Activated CD4-positive, CD25-positive, alpha-beta regulatory T cell treated with anti-CD3 and anti-CD28 coated beads, Interleukin-2, amount 50 U/mL, for 16 hours (primary cell): ENCODE measurements around the gene PCDHA7.
"Not testable (repeated sequence)": the region's sequence is repeated elsewhere in the genome, so short reads cannot be mapped to it uniquely, and the experiment has no call there.

Source experiments
- DNase-seq: peaks from one replicate; pipeline ENCODE4 v3.0.0-alpha.2; 2020; ENCODE audit warnings: low read depth, low spot score

Gene PCDHA7, protein sequence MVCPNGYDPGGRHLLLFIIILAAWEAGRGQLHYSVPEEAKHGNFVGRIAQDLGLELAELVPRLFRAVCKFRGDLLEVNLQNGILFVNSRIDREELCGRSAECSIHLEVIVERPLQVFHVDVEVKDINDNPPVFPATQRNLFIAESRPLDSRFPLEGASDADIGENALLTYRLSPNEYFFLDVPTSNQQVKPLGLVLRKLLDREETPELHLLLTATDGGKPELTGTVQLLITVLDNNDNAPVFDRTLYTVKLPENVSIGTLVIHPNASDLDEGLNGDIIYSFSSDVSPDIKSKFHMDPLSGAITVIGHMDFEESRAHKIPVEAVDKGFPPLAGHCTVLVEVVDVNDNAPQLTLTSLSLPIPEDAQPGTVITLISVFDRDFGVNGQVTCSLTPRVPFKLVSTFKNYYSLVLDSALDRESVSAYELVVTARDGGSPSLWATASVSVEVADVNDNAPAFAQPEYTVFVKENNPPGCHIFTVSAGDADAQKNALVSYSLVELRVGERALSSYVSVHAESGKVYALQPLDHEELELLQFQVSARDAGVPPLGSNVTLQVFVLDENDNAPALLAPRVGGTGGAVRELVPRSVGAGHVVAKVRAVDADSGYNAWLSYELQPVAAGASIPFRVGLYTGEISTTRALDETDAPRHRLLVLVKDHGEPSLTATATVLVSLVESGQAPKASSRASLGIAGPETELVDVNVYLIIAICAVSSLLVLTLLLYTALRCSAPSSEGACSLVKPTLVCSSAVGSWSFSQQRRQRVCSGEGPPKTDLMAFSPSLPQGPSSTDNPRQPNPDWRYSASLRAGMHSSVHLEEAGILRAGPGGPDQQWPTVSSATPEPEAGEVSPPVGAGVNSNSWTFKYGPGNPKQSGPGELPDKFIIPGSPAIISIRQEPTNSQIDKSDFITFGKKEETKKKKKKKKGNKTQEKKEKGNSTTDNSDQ

DNA sequence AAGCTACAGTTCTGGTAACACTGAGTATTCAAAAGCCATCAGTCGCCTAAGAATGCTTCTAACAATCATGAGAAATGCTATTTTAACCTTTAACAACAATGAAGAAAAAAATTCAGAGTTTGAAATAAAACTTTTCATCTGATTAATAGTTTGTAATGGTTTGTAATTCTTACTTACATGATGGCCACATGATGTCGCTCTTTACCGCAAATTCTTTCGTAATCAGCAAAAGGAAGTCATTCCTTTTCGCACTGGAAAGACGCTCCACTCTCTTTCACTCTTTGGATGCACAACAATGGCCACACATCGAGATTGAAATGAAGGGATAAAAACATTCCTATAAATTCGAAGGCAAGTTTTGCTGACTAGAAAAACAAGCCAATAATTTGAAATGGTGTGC lies at the start of gene PCDHA7:
TSS of gene PCDHA7 (plus strand) at position 277 of the 400 bp plus-strand sequence. CDS start at position 392, 115 bp downstream.
- DNase-seq = no peak

DNA sequence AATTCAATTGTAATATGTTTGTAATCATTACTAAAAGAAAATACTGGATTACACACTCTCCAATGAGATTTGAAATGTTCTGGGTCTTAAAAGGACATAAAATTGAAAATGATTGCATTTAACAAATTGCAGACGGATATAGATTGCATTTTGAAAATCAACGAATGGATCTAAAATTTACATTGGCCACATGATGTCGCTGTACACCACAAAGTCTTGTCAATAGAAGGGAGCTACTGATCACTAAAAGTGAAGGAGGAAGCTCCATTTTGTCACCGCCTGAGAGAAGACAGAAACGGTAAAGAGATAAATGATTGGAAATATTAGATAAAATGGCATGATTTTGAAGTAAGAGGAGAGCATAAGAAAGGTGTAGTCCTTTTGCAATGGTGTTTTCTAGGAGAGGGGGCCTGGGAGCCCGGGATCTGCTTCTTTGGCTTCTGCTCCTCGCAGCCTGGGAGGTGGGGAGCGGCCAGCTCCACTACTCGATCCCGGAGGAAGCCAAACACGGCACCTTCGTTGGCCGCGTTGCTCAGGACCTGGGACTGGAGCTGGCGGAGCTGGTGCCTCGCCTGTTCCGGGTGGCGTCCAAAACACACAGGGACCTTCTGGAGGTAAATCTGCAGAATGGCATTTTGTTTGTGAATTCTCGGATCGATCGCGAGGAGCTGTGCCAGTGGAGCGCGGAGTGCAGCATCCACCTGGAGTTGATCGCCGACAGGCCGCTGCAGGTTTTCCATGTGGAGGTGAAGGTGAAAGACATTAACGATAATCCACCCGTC lies 48.0 kb upstream of the PCDHA7 start, which contains the start of gene PCDHA1:
TSS of gene PCDHA1 (plus strand) at position 236 of the 782 bp plus-strand sequence.
- no peak for DNase-seq

DNA sequence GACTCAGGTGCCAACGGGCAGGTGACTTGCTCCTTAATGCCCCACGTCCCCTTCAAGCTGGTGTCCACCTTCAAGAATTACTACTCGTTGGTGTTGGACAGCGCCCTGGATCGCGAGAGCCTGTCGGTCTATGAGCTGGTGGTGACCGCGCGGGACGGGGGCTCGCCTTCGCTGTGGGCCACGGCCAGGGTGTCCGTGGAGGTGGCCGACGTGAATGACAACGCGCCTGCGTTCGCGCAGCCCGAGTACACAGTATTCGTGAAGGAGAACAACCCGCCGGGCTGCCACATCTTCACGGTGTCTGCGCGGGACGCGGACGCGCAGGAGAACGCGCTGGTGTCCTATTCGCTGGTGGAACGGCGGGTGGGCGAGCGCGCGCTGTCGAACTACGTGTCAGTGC lies 46.6 kb upstream of the PCDHA7 start:
- not testable (repeated sequence) for DNase-seq

DNA sequence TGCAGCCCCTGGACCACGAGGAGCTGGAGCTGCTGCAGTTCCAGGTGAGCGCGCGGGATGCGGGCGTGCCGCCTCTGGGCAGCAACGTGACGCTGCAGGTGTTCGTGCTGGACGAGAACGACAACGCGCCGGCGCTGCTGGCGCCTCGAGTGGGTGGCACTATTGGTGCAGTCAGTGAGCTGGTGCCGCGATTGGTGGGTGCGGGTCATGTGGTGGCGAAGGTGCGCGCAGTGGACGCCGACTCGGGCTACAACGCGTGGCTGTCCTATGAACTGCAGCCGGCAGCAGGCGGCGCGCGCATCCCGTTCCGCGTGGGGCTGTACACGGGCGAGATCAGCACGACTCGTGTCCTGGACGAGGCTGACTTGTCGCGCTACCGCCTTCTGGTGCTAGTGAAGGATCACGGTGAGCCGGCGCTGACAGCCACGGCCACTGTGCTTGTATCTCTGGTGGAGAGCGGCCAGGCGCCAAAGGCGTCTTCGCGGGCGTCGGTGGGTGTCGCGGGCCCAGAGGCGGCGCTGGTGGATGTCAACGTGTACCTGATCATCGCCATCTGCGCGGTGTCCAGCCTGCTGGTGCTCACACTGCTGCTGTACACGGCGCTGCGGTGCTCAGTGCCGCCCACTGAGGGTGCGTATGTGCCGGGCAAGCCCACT lies 46.1 kb upstream of the PCDHA7 start:
- not testable (repeated sequence) for DNase-seq

DNA sequence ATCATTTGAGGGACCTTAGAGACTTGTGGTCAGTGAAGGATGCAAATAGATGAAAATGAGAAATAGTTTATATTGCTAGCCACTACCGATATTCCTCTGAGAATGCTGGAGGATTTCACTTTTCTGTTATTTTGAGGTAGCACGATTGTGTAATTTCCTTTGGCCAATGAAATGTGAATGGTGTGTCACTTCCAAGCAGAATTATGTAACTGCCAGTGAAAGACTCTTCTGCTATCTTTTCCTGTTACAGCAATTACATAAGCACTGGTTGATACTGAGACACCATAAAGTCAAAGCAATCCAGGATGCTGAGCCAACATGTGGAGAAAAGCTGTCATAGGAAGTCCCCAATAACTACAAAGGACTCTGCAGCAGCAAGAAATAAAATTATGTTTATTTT lies 43.0 kb upstream of the PCDHA7 start:
- no peak for DNase-seq

DNA sequence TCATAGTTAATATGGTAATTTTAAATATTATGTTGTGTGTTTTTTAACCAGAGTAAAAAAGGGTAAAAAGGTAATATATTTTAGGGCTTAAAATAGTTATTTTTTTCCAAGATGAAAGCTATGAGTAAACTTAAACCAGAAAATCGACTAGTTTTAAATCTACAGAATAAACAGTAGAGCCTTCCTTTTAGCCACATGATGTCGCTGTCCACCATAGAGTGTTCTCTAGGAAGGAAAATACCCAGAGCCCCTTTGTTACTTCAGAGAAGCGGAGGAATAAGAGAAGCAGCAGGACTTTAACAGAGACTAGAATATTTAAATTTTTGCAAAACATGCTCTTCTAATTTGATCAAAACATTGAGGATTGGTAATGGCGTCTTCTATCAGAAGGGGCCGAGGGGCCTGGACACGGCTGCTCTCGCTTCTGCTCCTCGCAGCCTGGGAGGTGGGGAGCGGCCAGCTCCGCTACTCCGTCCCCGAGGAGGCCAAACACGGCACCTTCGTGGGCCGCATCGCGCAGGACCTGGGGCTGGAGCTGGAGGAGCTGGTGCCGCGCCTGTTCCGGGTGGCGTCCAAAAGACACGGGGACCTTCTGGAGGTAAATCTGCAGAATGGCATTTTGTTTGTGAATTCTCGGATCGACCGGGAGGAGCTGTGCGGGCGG lies 39.3 kb upstream of the PCDHA7 start, which contains the start of gene PCDHA2:
TSS of gene PCDHA2 (plus strand) at position 258 of the 664 bp plus-strand sequence.
- DNase-seq = no peak

DNA sequence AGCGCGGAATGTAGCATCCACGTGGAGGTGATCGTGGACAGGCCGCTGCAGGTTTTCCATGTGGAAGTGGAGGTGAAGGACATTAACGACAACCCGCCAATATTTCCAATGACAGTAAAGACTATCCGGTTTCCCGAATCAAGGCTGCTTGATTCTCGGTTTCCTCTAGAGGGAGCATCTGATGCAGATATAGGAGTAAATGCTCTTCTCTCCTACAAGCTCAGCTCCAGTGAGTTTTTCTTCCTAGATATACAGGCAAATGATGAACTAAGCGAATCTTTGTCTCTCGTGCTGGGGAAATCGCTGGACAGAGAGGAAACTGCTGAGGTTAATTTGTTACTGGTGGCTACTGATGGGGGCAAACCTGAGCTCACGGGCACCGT lies 38.8 kb upstream of the PCDHA7 start:
- DNase-seq = no peak

DNA sequence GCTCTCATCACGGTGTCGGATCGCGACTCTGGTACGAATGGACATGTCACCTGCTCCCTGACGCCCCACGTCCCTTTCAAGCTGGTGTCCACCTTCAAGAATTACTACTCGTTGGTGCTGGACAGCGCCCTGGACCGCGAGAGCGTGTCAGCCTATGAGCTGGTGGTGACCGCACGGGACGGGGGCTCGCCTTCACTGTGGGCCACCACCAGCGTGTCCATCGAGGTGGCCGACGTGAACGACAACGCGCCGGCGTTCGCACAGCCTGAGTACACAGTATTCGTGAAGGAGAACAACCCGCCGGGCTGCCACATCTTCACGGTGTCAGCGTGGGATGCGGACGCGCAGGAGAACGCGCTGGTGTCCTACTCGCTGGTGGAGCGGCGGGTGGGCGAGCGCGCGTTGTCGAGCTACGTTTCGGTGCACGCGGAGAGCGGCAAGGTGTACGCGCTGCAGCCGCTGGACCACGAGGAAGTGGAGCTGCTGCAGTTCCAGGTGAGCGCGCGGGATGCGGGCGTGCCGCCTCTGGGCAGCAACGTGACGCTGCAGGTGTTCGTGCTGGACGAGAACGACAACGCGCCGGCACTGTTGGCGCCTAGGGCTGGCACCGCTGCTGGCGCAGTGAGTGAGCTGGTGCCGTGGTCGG lies 37.9 kb upstream of the PCDHA7 start:
- not testable (repeated sequence) for DNase-seq

DNA sequence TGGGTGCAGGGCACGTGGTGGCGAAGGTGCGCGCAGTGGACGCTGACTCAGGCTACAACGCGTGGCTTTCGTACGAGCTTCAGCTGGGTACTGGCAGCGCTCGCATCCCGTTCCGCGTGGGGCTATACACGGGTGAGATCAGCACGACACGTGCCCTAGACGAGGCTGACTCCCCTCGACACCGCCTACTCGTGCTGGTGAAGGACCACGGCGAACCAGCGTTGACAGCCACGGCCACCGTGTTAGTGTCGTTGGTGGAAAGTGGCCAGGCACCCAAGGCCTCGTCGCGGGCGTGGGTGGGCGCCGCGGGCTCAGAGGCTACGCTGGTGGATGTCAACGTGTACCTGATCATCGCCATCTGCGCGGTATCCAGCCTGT lies 37.4 kb upstream of the PCDHA7 start:
- no peak for DNase-seq

DNA sequence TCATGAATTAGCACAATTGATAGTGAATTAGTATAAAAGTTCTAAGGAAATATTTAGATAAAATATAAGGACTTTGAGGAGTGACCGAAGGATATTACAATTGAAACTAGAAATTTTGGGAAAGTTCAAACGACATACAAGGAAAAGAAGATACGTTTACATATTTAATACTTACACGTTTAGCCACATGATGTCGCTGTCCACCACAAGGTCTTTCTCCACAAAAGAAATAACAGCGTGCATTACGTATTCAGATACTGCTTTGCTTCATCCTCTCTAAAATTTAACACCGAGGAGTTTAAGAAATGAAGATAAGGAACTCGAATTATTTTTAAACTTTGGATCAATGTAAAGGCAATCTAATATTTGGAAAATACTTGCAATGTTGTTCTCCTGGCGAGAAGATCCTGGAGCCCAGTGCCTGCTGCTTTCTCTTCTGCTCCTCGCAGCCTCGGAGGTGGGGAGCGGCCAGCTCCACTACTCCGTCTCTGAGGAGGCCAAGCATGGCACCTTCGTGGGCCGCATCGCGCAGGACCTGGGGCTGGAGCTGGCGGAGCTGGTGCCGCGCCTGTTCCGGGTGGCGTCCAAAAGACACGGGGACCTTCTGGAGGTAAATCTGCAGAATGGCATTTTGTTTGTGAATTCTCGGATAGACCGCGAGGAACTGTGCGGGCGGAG lies 33.1 kb upstream of the PCDHA7 start, which contains the start of gene PCDHA3:
TSS of gene PCDHA3 (plus strand) at position 242 of the 678 bp plus-strand sequence.
- DNase-seq = no peak

DNA sequence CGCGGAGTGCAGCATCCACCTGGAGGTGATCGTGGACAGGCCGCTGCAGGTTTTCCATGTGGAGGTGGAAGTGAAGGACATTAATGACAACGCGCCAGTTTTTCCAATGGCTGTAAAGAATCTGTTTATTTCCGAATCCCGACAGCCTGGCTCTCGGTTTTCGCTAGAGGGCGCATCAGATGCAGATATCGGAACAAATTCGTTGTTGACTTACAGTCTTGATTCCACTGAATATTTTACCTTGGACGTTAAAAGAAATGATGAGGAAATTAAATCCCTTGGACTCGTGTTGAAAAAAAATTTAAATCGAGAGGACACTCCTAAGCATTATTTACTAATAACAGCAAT lies 32.6 kb upstream of the PCDHA7 start:
- DNase-seq = no peak

DNA sequence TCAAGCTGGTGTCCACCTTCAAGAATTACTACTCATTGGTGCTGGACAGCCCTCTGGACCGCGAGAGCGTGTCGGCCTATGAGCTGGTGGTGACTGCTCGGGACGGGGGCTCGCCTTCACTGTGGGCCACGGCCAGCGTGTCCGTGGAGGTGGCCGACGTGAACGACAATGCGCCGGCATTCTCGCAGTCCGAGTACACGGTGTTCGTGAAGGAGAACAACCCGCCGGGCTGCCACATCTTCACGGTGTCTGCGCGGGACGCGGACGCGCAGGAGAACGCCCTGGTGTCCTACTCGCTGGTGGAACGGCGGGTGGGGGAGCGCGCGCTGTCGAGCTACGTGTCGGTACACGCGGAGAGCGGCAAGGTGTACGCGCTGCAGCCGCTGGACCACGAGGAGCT lies 31.7 kb upstream of the PCDHA7 start:
- DNase-seq = not testable (repeated sequence)

DNA sequence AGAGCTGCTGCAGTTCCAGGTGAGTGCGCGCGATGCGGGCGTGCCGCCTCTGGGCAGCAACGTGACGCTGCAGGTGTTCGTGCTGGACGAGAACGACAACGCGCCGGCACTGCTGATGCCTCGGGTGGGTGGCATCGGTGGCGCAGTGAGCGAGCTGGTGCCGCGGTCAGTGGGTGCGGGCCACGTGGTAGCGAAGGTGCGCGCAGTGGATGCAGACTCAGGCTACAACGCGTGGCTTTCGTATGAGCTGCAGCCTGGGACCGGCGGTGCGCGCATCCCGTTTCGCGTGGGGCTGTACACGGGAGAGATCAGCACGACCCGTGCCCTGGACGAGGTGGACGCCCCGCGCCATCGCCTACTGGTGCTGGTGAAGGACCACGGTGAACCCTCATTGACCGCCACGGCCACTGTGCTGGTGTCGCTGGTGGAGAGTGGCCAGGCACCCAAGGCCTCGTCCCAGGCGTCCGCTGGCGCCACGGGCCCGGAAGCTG lies 31.2 kb upstream of the PCDHA7 start:
- DNase-seq = no peak

DNA sequence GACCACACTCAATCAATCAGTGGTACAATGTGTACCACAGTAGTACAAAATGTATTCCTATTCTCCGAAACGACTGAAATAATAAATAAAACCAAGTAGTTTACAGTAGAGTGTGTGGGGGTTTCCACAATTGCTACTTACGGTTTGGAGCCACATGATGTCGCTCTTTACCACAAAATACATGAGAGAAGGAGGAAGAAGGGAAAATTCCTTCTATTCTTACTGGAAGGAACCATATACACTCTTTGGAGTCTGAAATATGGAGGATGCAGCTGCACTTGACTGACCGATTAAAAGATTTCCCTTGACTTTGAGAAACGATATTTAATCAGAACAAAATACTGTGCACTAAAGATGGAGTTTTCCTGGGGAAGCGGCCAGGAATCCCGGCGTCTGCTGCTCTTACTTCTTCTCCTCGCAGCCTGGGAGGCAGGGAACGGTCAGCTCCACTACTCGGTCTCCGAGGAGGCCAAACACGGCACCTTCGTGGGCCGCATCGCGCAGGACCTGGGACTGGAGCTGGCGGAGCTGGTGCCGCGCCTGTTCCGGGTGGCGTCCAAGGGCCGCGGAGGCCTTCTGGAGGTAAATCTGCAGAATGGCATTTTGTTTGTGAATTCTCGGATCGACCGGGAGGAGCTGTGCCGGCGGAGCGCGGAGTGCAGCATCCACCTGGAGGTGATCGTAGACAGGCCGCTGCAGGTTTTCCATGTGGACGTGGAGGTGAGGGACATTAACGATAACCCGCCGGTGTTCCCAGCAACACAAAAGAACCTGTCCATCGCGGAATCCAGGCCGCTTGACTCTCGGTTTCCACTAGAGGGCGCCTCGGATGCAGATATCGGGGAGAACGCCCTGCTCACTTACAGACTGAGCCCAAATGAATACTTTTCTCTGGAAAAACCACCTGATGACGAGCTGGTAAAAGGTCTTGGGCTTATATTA lies 27.0 kb upstream of the PCDHA7 start, which contains the start of gene PCDHA4:
TSS of gene PCDHA4 (plus strand) at position 235 of the 942 bp plus-strand sequence.
- DNase-seq = no peak

DNA sequence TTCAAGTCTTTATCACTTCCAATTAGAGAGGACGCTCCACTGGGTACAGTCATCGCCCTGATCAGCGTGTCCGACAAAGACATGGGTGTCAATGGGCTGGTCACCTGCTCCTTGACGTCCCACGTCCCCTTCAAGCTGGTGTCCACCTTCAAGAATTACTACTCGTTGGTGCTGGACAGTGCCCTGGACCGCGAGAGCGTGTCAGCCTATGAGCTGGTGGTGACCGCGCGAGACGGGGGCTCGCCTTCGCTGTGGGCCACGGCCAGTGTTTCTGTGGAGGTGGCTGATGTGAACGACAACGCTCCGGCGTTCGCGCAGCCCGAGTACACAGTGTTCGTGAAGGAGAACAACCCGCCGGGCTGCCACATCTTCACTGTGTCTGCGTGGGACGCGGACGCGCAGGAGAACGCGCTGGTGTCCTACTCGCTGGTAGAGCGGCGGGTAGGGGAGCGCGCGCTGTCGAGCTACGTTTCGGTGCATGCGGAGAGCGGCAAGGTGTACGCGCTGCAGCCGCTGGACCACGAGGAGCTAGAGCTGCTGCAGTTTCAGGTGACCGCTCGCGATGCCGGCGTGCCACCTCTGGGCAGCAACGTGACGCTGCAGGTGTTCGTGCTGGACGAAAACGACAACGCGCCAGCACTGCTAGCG lies 25.7 kb upstream of the PCDHA7 start:
- DNase-seq = not testable (repeated sequence)

DNA sequence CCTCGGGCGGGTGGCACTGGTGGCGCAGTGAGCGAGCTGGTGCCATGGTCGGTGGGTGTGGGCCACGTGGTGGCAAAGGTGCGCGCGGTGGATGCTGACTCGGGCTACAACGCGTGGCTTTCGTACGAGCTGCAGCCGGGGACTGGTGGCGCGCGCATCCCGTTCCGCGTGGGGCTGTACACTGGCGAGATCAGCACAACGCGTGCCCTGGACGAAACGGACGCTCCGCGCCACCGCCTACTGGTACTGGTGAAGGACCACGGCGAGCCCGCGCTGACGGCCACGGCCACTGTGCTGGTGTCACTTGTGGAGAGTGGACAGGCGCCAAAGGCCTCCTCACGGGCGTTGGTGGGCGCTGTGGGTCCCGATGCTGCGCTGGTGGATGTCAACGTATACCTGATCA lies 25.2 kb upstream of the PCDHA7 start:
- DNase-seq = no peak
